H1 (cell line): ENCODE measurements around the gene PTCH1. TPM values are rescaled to one million over a fixed set of nuclear protein-coding genes. Genes with fewer than 3 reads are reported as not detected.

Experiments used
- CTCF ChIA-PET: fragments of 300-600 bp; sonication (Branson Sonifier 250); formaldehyde crosslinking; loops from one replicate; lab custom pipeline; 2021; ENCODE audit not compliant: partially characterized antibody; lab: Charles Lee
- POLR2A ChIA-PET: fragments of 300-600 bp; sonication (Branson Sonifier 250); formaldehyde crosslinking; loops from one replicate; lab custom pipeline; 2021; ENCODE audit warnings: inconsistent platforms; ENCODE audit not compliant: partially characterized antibody; lab: Charles Lee
- DNase-seq, 2 experiments: peaks; one replicate each; pipeline versions ENCODE4 v3.0.0 to v3.0.0-alpha.2; 2010 to 2022; ENCODE audit warnings: low spot score in 2 of 2, low read depth in 1 of 2, mixed read lengths in 1 of 2
- FAIRE-seq: peaks from 2 replicates; lab custom pipeline; 2011; peaks lifted over from hg19 to GRCh38; lab: Jason Lieb, UNC
- H2AFZ ChIP-seq: 2 replicates; pipeline ENCODE4 v1.8.1; 2012; ENCODE audit warnings: low read length, inconsistent platforms
- H2AK5ac ChIP-seq: 2 replicates; pipeline ENCODE4 v1.6.1; 2013; ENCODE audit warnings: low read depth, low read length
- H2BK120ac ChIP-seq: replicated peaks from 2 replicates; pipeline ENCODE3; 2013; ENCODE audit warnings: low read depth, low read length, inconsistent platforms
- H2BK12ac ChIP-seq: 2 replicates; pipeline ENCODE4 v1.6.1; 2013; ENCODE audit warnings: low read depth, low read length
- H2BK15ac ChIP-seq: 2 replicates; pipeline ENCODE4 v1.6.1; 2013; ENCODE audit warnings: low read length
- H2BK20ac ChIP-seq: 2 replicates; pipeline ENCODE4 v1.6.1; 2013; ENCODE audit warnings: low read length
- H2BK5ac ChIP-seq: 2 replicates; pipeline ENCODE4 v1.6.1; 2013; ENCODE audit warnings: low read depth, low read length
- H3K14ac ChIP-seq: 2 replicates; pipeline ENCODE4 v1.6.1; 2013; ENCODE audit warnings: inconsistent platforms; ENCODE audit not compliant: insufficient read length
- H3K18ac ChIP-seq: 2 replicates; pipeline ENCODE4 v1.6.1; 2013; ENCODE audit warnings: low read length; ENCODE audit errors: extremely low read depth
- H3K23ac ChIP-seq: 2 replicates; pipeline ENCODE4 v1.6.1; 2013; ENCODE audit warnings: inconsistent platforms; ENCODE audit not compliant: insufficient read length
- H3K23me2 ChIP-seq: 2 replicates; pipeline ENCODE4 v1.6.1; 2013; ENCODE audit warnings: low read depth, low read length
- H3K27ac ChIP-seq: 2 replicates; pipeline ENCODE4 v1.6.1; 2011; ENCODE audit warnings: low read depth, low read length, inconsistent platforms
- H3K27me3 ChIP-seq, 4 experiments: replicated peaks in 1 of 4; 1 replicate in 1 of 4; 2 replicates in 3 of 4; pipeline versions ENCODE4 v1.6.1 to v1.8.1; 2011 to 2013; ENCODE audit warnings: low read length in 3 of 4, mild to moderate bottlenecking in 3 of 4, inconsistent platforms in 2 of 4, mixed read lengths in 2 of 4, moderate library complexity in 1 of 4; ENCODE audit not compliant: control insufficient read depth in 3 of 4, insufficient read depth in 3 of 4; ENCODE audit errors: extremely low read depth in 1 of 4
- H3K36me3 ChIP-seq, 4 experiments: 2 replicates each; pipeline versions ENCODE4 v1.6.1 to v1.8.1; 2011 to 2013; ENCODE audit warnings: mild to moderate bottlenecking in 4 of 4, low read length in 3 of 4, moderate library complexity in 2 of 4, control low read depth in 1 of 4, inconsistent platforms in 1 of 4; ENCODE audit not compliant: insufficient read depth in 4 of 4, control insufficient read depth in 2 of 4
- H3K4ac ChIP-seq: replicated peaks from 2 replicates; pipeline ENCODE3; 2013; ENCODE audit warnings: low read length, low read depth, mixed read lengths, inconsistent platforms; ENCODE audit not compliant: insufficient read length
- H3K4me1 ChIP-seq, 4 experiments: replicated peaks in 1 of 4; 1 replicate in 1 of 4; 2 replicates in 3 of 4; pipeline versions ENCODE4 v1.6.1 to v1.8.1; 2011 to 2013; ENCODE audit warnings: low read length in 3 of 4, inconsistent platforms in 2 of 4, mixed read lengths in 1 of 4; ENCODE audit not compliant: insufficient read depth in 4 of 4, control insufficient read depth in 3 of 4
- H3K4me2 ChIP-seq, 2 experiments: 2 replicates each; pipeline versions ENCODE4 v1.6.1 to v1.8.1; 2011 to 2013; ENCODE audit warnings: low read depth in 2 of 2, low read length in 2 of 2, control low read depth in 1 of 2, inconsistent platforms in 1 of 2, mild to moderate bottlenecking in 1 of 2; ENCODE audit not compliant: insufficient read depth in 1 of 2
- H3K4me3 ChIP-seq, 4 experiments: fragments of 200-600, 300-600 bp in 1 of 4; sonication (generic), shearing (Covaris generic), sonication (Bioruptor Twin) in 1 of 4; 2 replicates each; pipeline versions ENCODE4 v1.5.1 to v1.8.1; 2011 to 2016; ENCODE audit warnings: low read length in 4 of 4, low read depth in 3 of 4, control low read depth in 2 of 4, inconsistent platforms in 2 of 4, mild to moderate bottlenecking in 2 of 4, mixed read lengths in 1 of 4, moderate library complexity in 1 of 4; ENCODE audit not compliant: insufficient read depth in 2 of 4; ENCODE audit errors: extremely low read depth in 1 of 4
- H3K56ac ChIP-seq: replicated peaks from 2 replicates; pipeline ENCODE3; 2013; ENCODE audit warnings: low read depth, mild to moderate bottlenecking, mixed read lengths, low read length, inconsistent platforms; ENCODE audit not compliant: insufficient read length
- H3K79me1 ChIP-seq: 2 replicates; pipeline ENCODE4 v1.6.1; 2013; ENCODE audit warnings: low read depth, low read length, control low read depth
- H3K79me2 ChIP-seq, 2 experiments: 2 replicates each; pipeline versions ENCODE4 v1.6.1 to v1.8.1; 2012 to 2013; ENCODE audit warnings: low read length in 2 of 2, mild to moderate bottlenecking in 2 of 2, inconsistent platforms in 1 of 2; ENCODE audit not compliant: insufficient read depth in 2 of 2, control insufficient read depth in 1 of 2
- H3K9ac ChIP-seq, 4 experiments: replicated peaks in 1 of 4; 1 replicate in 1 of 4; 2 replicates in 3 of 4; pipeline versions ENCODE4 v1.6.1 to v1.8.1; 2011 to 2013; ENCODE audit warnings: low read depth in 3 of 4, low read length in 3 of 4, control low read depth in 2 of 4, mild to moderate bottlenecking in 2 of 4, moderate library complexity in 2 of 4, inconsistent platforms in 1 of 4; ENCODE audit errors: extremely low read depth in 1 of 4
- H3K9me3 ChIP-seq, 2 experiments: 2 replicates each; pipeline versions ENCODE4 v1.6.1 to v1.8.1; 2012 to 2013; ENCODE audit warnings: mild to moderate bottlenecking in 2 of 2, moderate library complexity in 2 of 2, control low read depth in 1 of 2, inconsistent platforms in 1 of 2, low read depth in 1 of 2, low read length in 1 of 2, mixed read lengths in 1 of 2; ENCODE audit not compliant: insufficient read depth in 2 of 2
- H4K20me1 ChIP-seq, 2 experiments: replicated peaks in 1 of 2; 2 replicates each; pipeline versions ENCODE3 to v1.8.1; 2011 to 2013; ENCODE audit warnings: inconsistent platforms in 2 of 2, low read length in 2 of 2, mild to moderate bottlenecking in 1 of 2; ENCODE audit not compliant: insufficient read depth in 2 of 2, control insufficient read depth in 1 of 2
- H4K5ac ChIP-seq: 2 replicates; pipeline ENCODE4 v1.6.1; 2013; ENCODE audit warnings: low read length, low read depth, mixed read lengths, inconsistent platforms; ENCODE audit not compliant: insufficient read length
- H4K8ac ChIP-seq: 2 replicates; pipeline ENCODE4 v1.8.0; 2013; ENCODE audit warnings: mild to moderate bottlenecking, moderate library complexity, low read length, inconsistent platforms; ENCODE audit not compliant: insufficient read depth; ENCODE audit errors: extremely low read depth
- H4K91ac ChIP-seq: replicated peaks from 2 replicates; pipeline ENCODE3; 2013; ENCODE audit warnings: low read length, mixed read lengths, inconsistent platforms; ENCODE audit not compliant: insufficient read length
- ASH2L ChIP-seq: fragments of 200-600, 300-600 bp; sonication (generic); IDR thresholded peaks from one replicate; pipeline ENCODE4 v1.7.1; 2017; ENCODE audit warnings: low read length
- BCL11A ChIP-seq, 2 experiments: IDR thresholded peaks; one replicate each; pipeline ENCODE4 v1.6.1; 2011; ENCODE audit warnings: low read depth in 2 of 2, low read length in 2 of 2, mild to moderate bottlenecking in 2 of 2
- E2F6 ChIP-seq: IDR thresholded peaks from 2 replicates; pipeline ENCODE4 v1.6.1; 2012; ENCODE audit warnings: inconsistent platforms
- KDM4A ChIP-seq: IDR thresholded peaks from one replicate; pipeline ENCODE4 v1.7.1; 2012; ENCODE audit warnings: low read depth, mild to moderate bottlenecking, moderate library complexity, low read length, inconsistent platforms; ENCODE audit not compliant: severe bottlenecking
- SUZ12 ChIP-seq: fragments of 200-600 bp; sonication (generic); IDR thresholded peaks from 2 replicates; pipeline ENCODE4 v1.6.1; 2012; ENCODE audit warnings: mild to moderate bottlenecking, inconsistent platforms, low read length, moderate library complexity, mixed read lengths
- ZNF274 ChIP-seq: IDR thresholded peaks from 2 replicates; pipeline ENCODE4 v1.7.0; 2012; ENCODE audit warnings: low read length, borderline replicate concordance; ENCODE audit errors: extremely low read depth
- WGBS, 2 experiments: shearing (Covaris generic) in 1 of 2; methylation state at CpG; one replicate each; pipeline versions ENCODE4 v1.1.6 to v1.1.7; 2013 to 2015; ENCODE audit warnings: low lambda C conversion rate in 2 of 2, mixed read lengths in 2 of 2, inconsistent platforms in 1 of 2, low coverage in 1 of 2, missing lambda C conversion rate in 1 of 2; ENCODE audit not compliant: insufficient replicate concordance in 2 of 2, insufficient coverage in 1 of 2, insufficient read length in 1 of 2; ENCODE audit errors: extremely low coverage in 1 of 2, missing lambda C conversion rate in 1 of 2; 5-methylcytosine and 5-hydroxymethylcytosine counted together
- polyA plus RNA-seq, 7 experiments: library from polyadenylated mRNA; depleted of rRNA in 3 of 7; stranded (reverse) in 5 of 7; unstranded in 2 of 7; fragments of >200 nt in 5 of 7; fragments of 200-250 nt in 2 of 7; gene quantifications; 1 replicate in 5 of 7; 2 replicates in 1 of 7; 4 replicates in 1 of 7; pipeline versions ENCODE4 v1.2.1 to v1.2.3, GENCODE V29; 2011 to 2013; ENCODE audit warnings: missing spikeins in 2 of 7, mixed read lengths in 2 of 7
- total RNA-seq: library from RNA; stranded (reverse); fragmentation: NEBNext Ultra II Directional; extraction: Animal tissue kit (Norgen Biotek cat#: 25700); gene quantifications from 2 replicates; pipeline ENCODE4 v1.2.1, GENCODE V29; 2021

Gene PTCH1
- total and polyA plus RNA-seq, 2 of the 8 experiments (the other 6 are each of a cell fraction or from before 2014, with no cell fraction given): 6.4 to 34.1 TPM

DNA sequence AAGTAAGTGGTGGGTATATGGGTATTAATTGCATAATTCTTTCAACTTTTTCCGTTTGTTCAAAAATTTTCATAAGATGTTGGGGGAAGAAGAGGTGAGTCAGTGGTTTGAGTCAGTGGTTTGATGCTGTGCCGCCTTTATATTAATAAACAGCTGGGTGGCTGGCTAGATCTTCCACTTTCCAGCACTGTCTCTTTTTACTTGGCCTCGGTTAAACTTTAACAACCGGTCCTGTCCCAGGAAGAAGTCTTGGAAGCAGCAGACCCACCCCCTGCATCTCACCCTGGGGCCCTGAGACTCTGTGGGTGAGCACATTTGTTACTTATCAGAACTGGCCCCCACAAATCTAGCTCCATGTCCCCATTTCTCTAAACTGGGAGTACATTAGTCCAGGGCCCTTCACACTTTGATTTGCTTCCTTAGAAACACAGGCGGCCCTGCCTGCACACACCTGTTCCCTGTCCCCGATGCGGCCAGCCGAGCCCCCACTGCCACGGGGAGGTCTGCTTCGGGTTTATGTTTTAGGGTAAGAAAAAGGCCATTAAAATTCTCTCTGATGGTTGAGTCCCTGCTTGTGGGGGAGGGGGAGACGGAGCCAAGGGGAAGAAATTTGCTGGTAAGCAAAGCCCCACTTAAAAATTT, 90.7 kb downstream of the PTCH1 start:
- Histone ChIP-seq H3K27me3 (no peaks in the 10 kb centered on the region), H4K8ac (peak overlapping the region; percentile 87; the same call in 1 of the 2 replicates), H3K4me1 (peaks cover 0 to 6% (median 3%) of the 10 kb centered on the region in 4 experiments; a peak in 3 of 7 replicates), H3K23me2 (peaks cover 2% of the 10 kb centered on the region; the same call in 1 of the 2 replicates), H2BK20ac (no peak overlapping the region), H2AFZ (0 out of 2 replicates have a peak overlapping the region, but pooled peaks have one; percentile 4), H3K23ac (no peak overlapping the region), H3K9ac (peak overlapping the region; percentile 54 to 79 (median 72)), H3K79me1 (no peaks in the 10 kb centered on the region), H2BK12ac (peak overlapping the region; percentile 60; the same call in 1 of the 2 replicates), H3K18ac (no peak overlapping the region; the same call in 1 of the 2 replicates), H3K4me3 (peak overlapping the region; percentile 47 to 66 (median 56)), H3K4ac (peak overlapping the region; percentile 9), H3K27ac (peak overlapping the region; percentile 35), H2BK5ac (peak overlapping the region; percentile 40; the same call in 1 of the 2 replicates), H3K14ac (no peak overlapping the region), H2AK5ac (no peak overlapping the region), H4K91ac (peak overlapping the region; percentile 15), H3K36me3 (peaks cover 0 to 11% (median 4%) of the 10 kb centered on the region in 4 experiments; a peak in 5 of 8 replicates), H3K4me2 (peak overlapping the region; percentile 68 to 78), H3K79me2 (no peaks in the 10 kb centered on the region), H4K5ac (peak overlapping the region; percentile 74), H2BK15ac (no peak overlapping the region), H4K20me1 (no peaks in the 10 kb centered on the region), H3K56ac (no peak overlapping the region), H3K9me3 (peaks cover 11 to 13% of the 10 kb centered on the region in 2 experiments), H2BK120ac (no peak overlapping the region)
- POLR2A ChIA-PET: interaction anchor here (0.7 to 1.2 kb wide), 3 partner anchors 14 to 236 kb away, joined by 3 to 4 read pairs (median 3); no protein-coding TSS in a partner anchor
- FAIRE-seq (no peak), DNase-seq (peak in 1 of 2 experiments; percentile 64)
- CTCF ChIA-PET: no interaction called here
- TF ChIP-seq ZNF274: no peak
- no peak for TF ChIP-seq KDM4A
- no peak for TF ChIP-seq SUZ12
- no peak for TF ChIP-seq E2F6
- TF ChIP-seq BCL11A (IDR thresholded peaks at IDR 0.05; ENCODE audit: low read depth in 2 of 2, low read length in 2 of 2): no peak
- peak; percentile 25 for TF ChIP-seq ASH2L
- 24% methylated on average over 11 of the region's 11 CpGs; no CpG with 5 or more reads in 1 of the 2 experiments for WGBS, 2 experiments
